KOPT-K1 (cell line): ENCODE data around the gene UGT1A7.
"Not testable (repeated sequence)": the region's sequence is repeated elsewhere in the genome, so short reads cannot be mapped to it uniquely, and the experiment has no call there.

ENCODE experiments used
- H3K27ac ChIP-seq: fragments of 200-600 bp; sonication (generic); 2 replicates; pipeline ENCODE4 v1.5.1; 2016; ENCODE audit warnings: antibody characterized with exemption, mild to moderate bottlenecking, low read depth, low read length; ENCODE audit not compliant: poor library complexity, severe bottlenecking
- H3K36me3 ChIP-seq: fragments of 200-600 bp; sonication (generic); 2 replicates; pipeline ENCODE4 v1.5.1; 2017; ENCODE audit warnings: antibody characterized with exemption, mild to moderate bottlenecking, low read length, moderate library complexity; ENCODE audit not compliant: insufficient read depth
- H3K9me3 ChIP-seq: fragments of 200-600 bp; sonication (generic); 2 replicates; pipeline ENCODE4 v1.5.1; 2017; ENCODE audit warnings: antibody characterized with exemption, low read length, mild to moderate bottlenecking; ENCODE audit not compliant: insufficient read depth, poor library complexity, severe bottlenecking

UGT1A7 gene

DNA sequence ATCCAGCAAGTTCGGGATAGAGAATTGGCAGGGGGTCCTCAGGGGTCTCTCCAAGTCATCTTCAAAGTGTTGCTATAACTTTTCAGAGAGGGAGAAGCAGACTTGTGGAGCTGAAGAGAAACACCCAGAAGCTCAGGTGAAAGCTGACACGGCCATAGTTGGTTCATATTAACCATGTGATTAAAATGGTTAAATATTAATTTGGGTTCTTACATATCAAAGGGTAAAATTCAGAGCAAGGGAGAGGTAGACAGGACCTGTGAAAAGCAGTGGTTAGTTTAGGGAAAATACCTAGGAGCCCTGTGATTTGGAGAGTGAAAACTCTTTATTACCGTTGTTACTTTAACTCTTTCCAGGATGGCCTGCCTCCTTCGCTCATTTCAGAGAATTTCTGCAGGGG is 10.9 kb downstream of the UGT1A7 start, which contains the start of gene UGT1A6:
UGT1A6 (plus strand) TSS at position 243 of the 400 bp plus-strand sequence; CDS start at position 358, 115 bp downstream.
- Histone ChIP-seq H3K9me3 (no peaks in the 10 kb centered on the region), H3K36me3 (no peaks in the 10 kb centered on the region), H3K27ac (no peak within 1 kb of the TSS)

- H3K27ac ChIP-seq = no peak overlapping the region
- no peaks in the 10 kb centered on the region for H3K36me3 ChIP-seq
- no peaks in the 10 kb centered on the region for H3K9me3 ChIP-seq
These were observed 12.3 kb downstream of the UGT1A7 start for GRCh38 chr2:233693963-233694362.

DNA sequence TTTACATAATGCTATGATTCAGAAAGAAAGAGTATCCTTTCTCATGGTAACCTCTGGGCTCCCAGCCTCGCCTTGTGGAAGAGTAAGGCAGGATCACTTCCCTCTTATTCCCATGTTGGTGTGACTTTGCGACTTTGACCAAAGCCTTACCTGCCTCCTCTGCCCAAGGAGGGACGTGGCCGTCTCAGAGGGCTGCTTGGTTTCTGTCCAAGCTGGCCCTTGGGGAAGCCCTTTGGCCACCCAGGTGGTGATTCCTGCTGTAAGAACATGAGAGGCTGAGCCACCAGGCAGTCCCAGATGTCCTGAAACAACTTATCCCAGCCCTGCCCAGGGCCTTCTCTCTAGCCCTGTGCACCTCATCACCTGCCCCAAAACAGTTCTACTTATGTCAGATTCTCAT is 17.0 kb downstream of the UGT1A7 start:
- H3K9me3 ChIP-seq = no peaks in the 10 kb centered on the region
- no peak overlapping the region for H3K27ac ChIP-seq
- no peaks in the 10 kb centered on the region for H3K36me3 ChIP-seq

DNA sequence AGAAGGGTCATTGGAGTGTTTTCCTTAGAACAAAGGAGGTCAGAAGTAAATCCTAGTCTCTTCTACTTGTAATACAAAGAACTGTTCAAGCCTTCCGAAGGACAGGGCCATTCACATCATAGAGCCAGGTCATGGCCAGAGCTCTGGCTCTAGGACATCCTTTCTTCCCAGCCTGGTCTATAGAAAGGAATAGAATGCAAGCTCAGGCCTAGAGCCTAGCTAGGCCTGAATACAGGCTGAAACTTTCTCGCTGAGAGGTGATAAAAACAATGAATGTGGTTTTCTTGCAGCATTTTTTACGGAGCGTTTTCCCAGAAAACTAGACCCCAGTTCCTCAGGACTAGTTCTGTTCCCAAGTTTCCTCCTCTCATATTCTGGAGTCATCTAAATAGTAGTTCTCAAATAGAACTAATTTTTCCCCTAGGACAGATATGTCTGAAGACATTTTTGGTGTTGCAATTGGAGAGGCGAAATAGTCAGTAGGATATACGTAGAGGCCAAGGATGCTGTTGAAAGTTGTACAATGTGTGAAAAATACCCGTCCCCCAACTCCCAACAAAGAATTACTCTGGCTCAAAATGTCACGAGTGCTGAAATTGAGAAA is 17.8 kb downstream of the UGT1A7 start:
- Histone ChIP-seq H3K27ac (no peak overlapping the region), H3K9me3 (no peaks in the 10 kb centered on the region), H3K36me3 (no peaks in the 10 kb centered on the region)

DNA sequence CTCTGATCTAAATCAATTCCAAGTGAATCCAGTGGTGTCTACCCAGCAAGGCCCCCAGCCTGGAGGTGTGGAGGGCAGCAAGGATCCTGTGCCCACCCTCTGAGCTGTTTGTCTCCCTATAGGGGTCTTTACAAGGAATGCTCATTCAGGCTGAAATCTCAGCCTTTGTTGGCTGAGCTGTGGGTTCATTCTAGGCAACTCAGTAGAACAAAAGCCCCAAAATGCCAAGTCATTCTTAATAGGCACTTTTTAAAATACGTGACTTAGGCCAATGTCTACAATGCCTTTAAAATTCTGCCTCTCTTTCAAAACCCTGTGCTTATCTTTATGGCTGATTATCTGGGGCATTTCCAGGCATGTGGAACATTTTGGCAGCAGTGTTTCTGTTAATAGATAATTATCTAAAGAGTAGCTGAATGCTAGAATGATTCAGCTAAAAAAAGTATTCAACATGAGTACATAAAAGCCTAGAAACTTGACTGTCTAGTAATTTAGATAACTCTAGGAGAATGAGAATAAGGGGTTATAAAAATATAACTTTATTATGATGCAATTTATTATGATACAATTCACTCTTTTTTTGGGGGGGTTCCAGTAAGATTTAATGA is 18.4 kb downstream of the UGT1A7 start:
- no peaks in the 10 kb centered on the region for H3K36me3 ChIP-seq

GRCh38 chr2:233700842-233701241 is 19.1 kb downstream of the UGT1A7 start:
- not testable (repeated sequence) for H3K27ac ChIP-seq, H3K36me3 ChIP-seq, H3K9me3 ChIP-seq

More for the DNA sequence above, 18.4 kb downstream of the UGT1A7 start:
- Histone ChIP-seq H3K27ac (no peak overlapping the region), H3K9me3 (no peaks in the 10 kb centered on the region)

- Histone ChIP-seq H3K27ac (no peak overlapping the region), H3K9me3 (no peaks in the 10 kb centered on the region), H3K36me3 (no peaks in the 10 kb centered on the region)
These were observed 20.5 kb downstream of the UGT1A7 start for GRCh38 chr2:233702238-233702637.

GRCh38 chr2:233705911-233706506 is 24.3 kb downstream of the UGT1A7 start:
- no peaks in the 10 kb centered on the region for H3K36me3 ChIP-seq
- no peaks in the 10 kb centered on the region for H3K9me3 ChIP-seq
- no peak overlapping the region for H3K27ac ChIP-seq

DNA sequence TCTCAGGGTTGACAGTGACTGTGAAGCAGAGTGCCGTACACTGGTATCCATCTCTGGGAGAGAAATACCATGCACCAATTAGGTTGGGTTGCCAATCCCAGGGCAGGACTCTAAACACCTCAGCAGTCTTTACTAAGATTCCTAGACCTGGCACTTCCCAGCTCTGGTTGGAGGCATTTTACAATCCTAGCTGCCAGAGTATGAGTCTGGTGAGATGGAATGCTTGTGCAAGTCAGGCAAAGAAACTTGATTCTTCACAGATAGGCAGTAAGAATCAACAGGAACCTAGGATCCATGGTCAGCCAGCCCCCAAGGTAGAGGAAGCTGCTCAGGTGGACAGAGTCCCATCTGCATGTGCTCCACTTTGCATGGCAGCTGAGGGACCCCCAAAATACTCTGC is 25.0 kb downstream of the UGT1A7 start:
- no peaks in the 10 kb centered on the region for H3K36me3 ChIP-seq
- no peaks in the 10 kb centered on the region for H3K9me3 ChIP-seq
- H3K27ac ChIP-seq = no peak overlapping the region

DNA sequence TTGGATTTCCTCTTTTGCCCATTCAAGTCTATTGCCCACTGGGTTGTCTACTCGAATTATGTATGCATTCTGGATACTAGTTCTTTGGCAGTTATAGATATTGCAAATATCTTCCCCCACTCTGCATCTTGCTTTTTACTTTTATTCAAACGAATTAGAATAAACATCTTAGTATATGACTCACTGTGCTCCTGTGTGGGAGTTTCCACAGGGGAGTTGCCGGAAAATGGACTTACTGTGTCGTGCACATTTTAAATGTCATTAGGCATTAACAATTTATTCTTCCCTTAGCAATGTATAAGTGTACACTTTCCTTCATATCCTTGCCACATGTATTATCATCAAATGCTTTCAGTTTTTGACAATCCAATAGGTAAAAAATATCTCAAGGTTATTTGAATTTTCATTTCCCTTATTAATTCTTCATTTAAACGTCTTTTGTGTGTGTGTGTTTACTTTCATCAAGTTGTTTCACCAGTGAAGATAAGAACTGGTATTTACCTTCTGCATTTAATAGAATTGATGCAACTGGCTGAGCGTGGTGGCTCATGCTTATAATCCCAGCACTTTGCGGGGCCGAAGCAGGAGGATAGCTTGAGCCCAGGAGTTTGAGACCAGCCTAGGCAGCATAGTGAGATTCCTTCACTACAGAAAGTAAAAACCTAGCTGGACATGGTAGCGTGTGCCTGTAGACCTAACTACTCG is 26.4 kb downstream of the UGT1A7 start:
- H3K27ac ChIP-seq = no peak overlapping the region
- H3K36me3 ChIP-seq = no peaks in the 10 kb centered on the region
- H3K9me3 ChIP-seq = no peaks in the 10 kb centered on the region

DNA sequence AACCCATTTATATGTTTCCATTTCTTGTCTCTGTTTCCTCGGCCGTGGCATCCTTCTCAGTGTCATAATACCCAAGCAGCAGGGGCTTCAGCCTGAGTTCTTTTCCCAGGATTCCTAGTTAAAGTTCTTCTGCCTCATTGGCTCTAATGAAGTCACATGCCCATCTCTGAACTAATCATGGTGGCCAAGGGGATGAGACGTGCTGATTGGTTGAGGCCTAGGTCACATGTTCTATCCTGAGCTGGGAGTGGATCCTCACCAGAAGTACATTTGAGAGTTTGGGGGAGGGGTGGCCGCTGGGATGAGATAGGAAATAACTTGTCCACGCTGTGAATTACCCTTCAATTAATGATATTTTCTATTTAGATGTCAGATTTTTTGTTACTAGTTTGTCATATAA is 27.2 kb downstream of the UGT1A7 start:
- no peaks in the 10 kb centered on the region for H3K36me3 ChIP-seq

DNA sequence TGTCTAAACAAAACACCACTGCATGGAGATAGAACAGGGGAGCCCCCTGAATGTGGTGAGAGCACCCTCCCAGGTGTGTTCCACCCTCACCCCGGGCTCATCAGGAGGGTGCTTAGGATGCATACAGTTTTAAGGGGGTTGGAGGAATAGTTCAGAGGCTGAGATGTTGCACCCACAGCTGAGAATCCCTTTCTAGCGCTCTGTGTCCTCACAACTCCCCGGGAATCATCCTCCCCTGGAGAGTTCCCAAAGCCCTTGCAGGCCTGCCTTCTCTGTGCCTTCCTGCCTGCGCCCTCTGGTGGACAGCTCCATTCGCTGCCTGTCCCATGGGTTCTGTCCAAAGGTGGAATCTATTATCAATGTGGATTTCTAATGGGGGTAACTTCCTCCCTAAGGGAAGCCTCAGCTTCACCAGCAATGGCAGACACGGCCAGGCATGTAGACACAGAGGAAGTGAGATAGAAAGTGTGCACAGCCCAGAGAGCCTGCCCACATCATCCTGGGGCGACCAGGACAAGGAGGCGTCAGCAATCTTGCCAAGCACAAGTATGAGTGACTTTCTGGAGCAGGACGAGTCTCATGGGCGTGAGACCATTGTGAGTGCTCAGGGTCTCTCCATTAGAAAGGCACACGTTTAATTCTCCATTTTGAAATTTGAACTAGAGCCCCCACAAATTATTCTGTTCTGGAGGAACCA is 29.8 kb downstream of the UGT1A7 start:
- H3K36me3 ChIP-seq = no peaks in the 10 kb centered on the region
- no peak overlapping the region for H3K27ac ChIP-seq
- H3K9me3 ChIP-seq = no peaks in the 10 kb centered on the region

More for the DNA sequence above, 27.2 kb downstream of the UGT1A7 start:
- no peaks in the 10 kb centered on the region for H3K9me3 ChIP-seq
- H3K27ac ChIP-seq = no peak overlapping the region

- Histone ChIP-seq H3K27ac (no peak within 1 kb of the TSS), H3K9me3 (no peaks in the 10 kb centered on the region), H3K36me3 (no peaks in the 10 kb centered on the region)
These were observed 31.0 kb downstream of the UGT1A7 start, which contains the start of gene UGT1A5 for GRCh38 chr2:233712611-233713261. Gene UGT1A5, plus strand, starts transcription at chr2:233712907. Its CDS starts 85 bp downstream, at chr2:233712992.

DNA sequence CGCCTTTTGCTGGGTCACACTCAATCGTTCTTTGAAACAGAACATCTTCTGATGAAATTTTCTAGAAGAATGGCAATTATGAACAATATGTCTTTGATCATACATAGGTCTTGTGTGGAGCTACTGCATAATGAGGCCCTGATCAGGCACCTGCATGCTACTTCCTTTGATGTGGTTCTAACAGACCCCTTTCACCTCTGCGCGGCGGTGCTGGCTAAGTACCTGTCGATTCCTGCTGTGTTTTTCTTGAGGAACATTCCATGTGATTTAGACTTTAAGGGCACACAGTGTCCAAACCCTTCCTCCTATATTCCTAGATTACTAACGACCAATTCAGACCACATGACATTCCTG is 31.5 kb downstream of the UGT1A7 start:
- Histone ChIP-seq H3K36me3 (no peaks in the 10 kb centered on the region), H3K27ac (no peak overlapping the region), H3K9me3 (no peaks in the 10 kb centered on the region)
